DMS153 (cell line): Measurements from ENCODE around the gene ZNF738.

Experiments used
- DNase-seq: peaks from one replicate; lab custom pipeline; 2025; lab: John Stamatoyannopoulos, UW

ZNF738 gene

GRCh38 chr19:21423057-21424041, 64.5 kb downstream of the ZNF738 start:
- no peak for DNase-seq
